Measurements from ENCODE around the gene BCL2L1.

DNA sequence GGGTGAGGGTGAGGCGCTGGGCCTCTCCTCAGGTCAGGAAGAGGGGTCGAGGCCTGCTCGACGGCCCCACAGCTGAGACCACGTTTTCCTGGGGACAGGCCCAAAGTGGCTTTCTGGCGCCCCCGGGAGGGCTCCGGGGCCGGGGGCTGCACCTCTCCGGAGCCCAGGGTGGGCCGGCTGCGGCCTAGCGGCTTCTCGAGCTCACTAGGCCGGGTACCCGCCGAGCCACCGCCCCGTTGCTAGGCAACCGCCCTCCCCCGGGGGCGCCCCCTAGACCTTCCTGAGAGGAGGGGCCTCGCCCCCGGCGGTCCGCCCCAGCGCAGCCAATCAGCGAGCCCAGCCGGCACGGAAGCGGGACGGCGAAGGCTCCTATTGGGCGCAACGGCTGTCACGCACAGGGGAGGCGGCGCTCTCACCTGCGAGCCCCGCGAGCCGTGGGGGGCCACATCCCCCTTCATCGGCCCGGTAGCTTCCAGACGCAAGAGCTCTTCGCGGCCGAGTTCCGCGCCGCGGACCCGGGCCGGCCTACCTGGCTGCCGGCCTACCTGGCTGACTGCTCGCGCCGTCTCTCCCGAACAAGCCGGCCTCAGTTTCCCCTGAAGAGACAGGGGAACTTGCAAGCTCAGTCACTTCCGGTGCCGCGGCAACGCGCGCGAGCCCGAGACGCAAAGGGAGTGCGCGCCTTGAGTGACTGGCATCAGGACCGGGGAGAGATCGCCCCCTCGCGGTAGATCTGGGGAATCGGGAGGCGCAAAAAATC is 831 bp upstream of the BCL2L1 start:
- TF ChIP-seq EZH2 (IDR thresholded peaks at IDR 0.05; ENCODE audit: insufficient read depth, poor library complexity, severe bottlenecking), result no peak
- no peak for TF ChIP-seq EZH2phosphoT487 (IDR thresholded peaks at IDR 0.05; ENCODE audit: insufficient read depth, low read depth)
